NOMO-1 treated with DMSO at 0.1 percent for 48 hours (cell line): ENCODE data around the gene ZNF622.

Experiments
- DNase-seq: peaks from one replicate; lab custom pipeline; 2025; ENCODE audit not compliant: unreplicated experiment; lab: John Stamatoyannopoulos, UW

ZNF622 gene

GRCh38 chr5:16465544-16466432, at the start of gene ZNF622:
Gene ZNF622 (minus strand): TSS chr5:16465800. CDS start chr5:16465665, 135 bp downstream.
- peak; percentile 97 for DNase-seq

GRCh38 chr5:16510098-16510497, 44.5 kb upstream of the ZNF622 start:
- DNase-seq, result no peak

- peak; percentile 92 for DNase-seq
These were observed 43.3 kb upstream of the ZNF622 start for GRCh38 chr5:16508730-16509531.

- DNase-seq, result no peak
These were observed 42.1 kb upstream of the ZNF622 start for GRCh38 chr5:16507716-16508115.

GRCh38 chr5:16505904-16506303, 40.3 kb upstream of the ZNF622 start:
- DNase-seq, result no peak

- DNase-seq, result no peak
These were observed 39.7 kb upstream of the ZNF622 start for GRCh38 chr5:16505140-16505891.

- DNase-seq, result no peak
These were observed 39.0 kb upstream of the ZNF622 start for GRCh38 chr5:16504571-16504970.

- peak; percentile 18 for DNase-seq
These were observed 37.3 kb upstream of the ZNF622 start for GRCh38 chr5:16502866-16503265.

- DNase-seq, result no peak
These were observed 34.4 kb upstream of the ZNF622 start for GRCh38 chr5:16500024-16500423.

- no peak for DNase-seq
These were observed 31.9 kb upstream of the ZNF622 start for GRCh38 chr5:16497546-16497945.

GRCh38 chr5:16493261-16493660, 27.7 kb upstream of the ZNF622 start:
- DNase-seq, result no peak

- DNase-seq, result no peak
These were observed 27.0 kb upstream of the ZNF622 start for GRCh38 chr5:16492398-16493140.

GRCh38 chr5:16490911-16491310, 25.3 kb upstream of the ZNF622 start:
- no peak for DNase-seq

- DNase-seq, result peak; percentile 85
These were observed 23.8 kb upstream of the ZNF622 start for GRCh38 chr5:16489322-16489791.

- no peak for DNase-seq
These were observed 21.9 kb upstream of the ZNF622 start for GRCh38 chr5:16487456-16487855.

- no peak for DNase-seq
These were observed 21.1 kb upstream of the ZNF622 start for GRCh38 chr5:16486711-16487111.

GRCh38 chr5:16485656-16486055, 20.1 kb upstream of the ZNF622 start:
- no peak for DNase-seq

GRCh38 chr5:16484081-16484480, 18.5 kb upstream of the ZNF622 start:
- no peak for DNase-seq

GRCh38 chr5:16483361-16483760, 17.8 kb upstream of the ZNF622 start:
- DNase-seq, result no peak

GRCh38 chr5:16482891-16483290, 17.3 kb upstream of the ZNF622 start:
- no peak for DNase-seq
